Transverse colon (tissue), 4 donors: ENCODE measurements around the gene RUNX3. TPM values are rescaled to one million over a fixed set of nuclear protein-coding genes. Genes with fewer than 3 reads are reported as not detected.

Experiments
- DNase-seq: peaks from one replicate; pipeline ENCODE4 v3.0.0-alpha.2; 2019
- H3K27ac ChIP-seq, 4 donors: fragments of 200-600 bp; sonication (generic); 2 replicates each; pipeline ENCODE4 v1.5.1; 2016 to 2018; ENCODE audit warnings: inconsistent platforms in 4 of 4
- H3K27me3 ChIP-seq: fragments of 200-600 bp; sonication (generic); 2 replicates; pipeline ENCODE4 v1.5.1; 2017; ENCODE audit warnings: inconsistent platforms
- H3K36me3 ChIP-seq, 4 donors: fragments of 200-600 bp; sonication (generic); 2 replicates each; pipeline ENCODE4 v1.5.1; 2017 to 2019; ENCODE audit warnings: inconsistent platforms in 4 of 4
- H3K4me1 ChIP-seq, 4 donors: fragments of 200-600 bp; sonication (generic); 2 replicates each; pipeline ENCODE4 v1.5.1; 2017 to 2020; ENCODE audit warnings: inconsistent platforms in 4 of 4
- H3K4me3 ChIP-seq, 4 donors: fragments of 200-600 bp; sonication (generic); 1 replicate in 1 of 4; 2 replicates in 3 of 4; pipeline versions ENCODE4 v1.5.1 to v1.6.1; 2017 to 2019; ENCODE audit warnings: inconsistent platforms in 4 of 4
- H3K9me3 ChIP-seq, 2 donors: fragments of 200-600 bp; sonication (generic); 2 replicates each; pipeline ENCODE4 v1.5.1; 2017 to 2019; ENCODE audit warnings: inconsistent platforms in 2 of 2
- EP300 ChIP-seq: sonication (generic); formaldehyde crosslinking; IDR thresholded peaks from one replicate; pipeline ENCODE4 v1.6.1; 2017; ENCODE audit warnings: antibody characterized with exemption, low read depth
- POLR2A ChIP-seq: fragments of 450-650 bp; IDR thresholded peaks from one replicate; pipeline ENCODE4 v1.6.1; 2016; ENCODE audit warnings: antibody characterized with exemption, mild to moderate bottlenecking, moderate library complexity
- POLR2AphosphoS5 ChIP-seq, 3 donors: sonication (generic); formaldehyde crosslinking; IDR thresholded peaks; one replicate each; pipeline ENCODE4 v1.6.1; 2016; ENCODE audit warnings: antibody characterized with exemption in 3 of 3
- WGBS, 2 donors: methylation state at CpG; one replicate each; pipeline ENCODE4 v1.1.5; 2018; ENCODE audit warnings: low coverage in 1 of 2; 5-methylcytosine and 5-hydroxymethylcytosine counted together
- in situ Hi-C, 4 donors: fragments of 200-750 bp; cut with MboI; loops; one replicate each; pipeline versions ENCODE4 v1.15.0 to v1.15.1; 2017; ENCODE audit warnings: low sequenced_read_pairs in 3 of 4, low pct_ligation_motif_present in 1 of 4, low pct_unique_long_range_greater_than_20kb in 1 of 4
- intact Hi-C: fragments of 100-400 bp; cut with DNase I; formaldehyde crosslinking; loops from one replicate; pipeline ENCODE4 v1.15.1; 2023; ENCODE audit warnings: low total_unique reads
- total RNA-seq, 4 donors: library from RNA; depleted of rRNA; stranded (reverse); fragments of >200 nt; gene quantifications; one replicate each; pipeline ENCODE4 v1.1.0, GENCODE V29; 2016
- TF ChIP-seq, protein P1 (sequence below), 5 experiments: fragments of 200-600 bp in 3 of 5; fragments of 450-650 bp in 2 of 5; sonication (generic) in 3 of 5; IDR thresholded peaks; 1 replicate in 2 of 5; 2 replicates in 3 of 5; pipeline ENCODE4 v1.5.1; 2016 to 2017; ENCODE audit warnings: antibody characterized with exemption in 5 of 5, inconsistent platforms in 3 of 5, mild to moderate bottlenecking in 2 of 5, moderate library complexity in 1 of 5

The RUNX3 gene
- total RNA-seq, 4 donors from 2014 or later: 1.5 to 4.8 (median 3.4) TPM

- DNase-seq: no peak
- 80% methylated on average over 20 of the region's 20 CpGs; no CpG with 5 or more reads in 1 of the 2 donors for WGBS, 2 donors
- H3K27me3 ChIP-seq: no peaks in the 10 kb centered on the region
- intact Hi-C loops: no loop called here
- H3K4me1 ChIP-seq: peaks cover 6 to 24% (median 10%) of the 10 kb centered on the region in 4 donors
- TF ChIP-seq POLR2AphosphoS5 (IDR thresholded peaks at IDR 0.05): no peak
- TF ChIP-seq EP300: no peak
- no peak for TF ChIP-seq POLR2A
- TF ChIP-seq, protein P1, sequence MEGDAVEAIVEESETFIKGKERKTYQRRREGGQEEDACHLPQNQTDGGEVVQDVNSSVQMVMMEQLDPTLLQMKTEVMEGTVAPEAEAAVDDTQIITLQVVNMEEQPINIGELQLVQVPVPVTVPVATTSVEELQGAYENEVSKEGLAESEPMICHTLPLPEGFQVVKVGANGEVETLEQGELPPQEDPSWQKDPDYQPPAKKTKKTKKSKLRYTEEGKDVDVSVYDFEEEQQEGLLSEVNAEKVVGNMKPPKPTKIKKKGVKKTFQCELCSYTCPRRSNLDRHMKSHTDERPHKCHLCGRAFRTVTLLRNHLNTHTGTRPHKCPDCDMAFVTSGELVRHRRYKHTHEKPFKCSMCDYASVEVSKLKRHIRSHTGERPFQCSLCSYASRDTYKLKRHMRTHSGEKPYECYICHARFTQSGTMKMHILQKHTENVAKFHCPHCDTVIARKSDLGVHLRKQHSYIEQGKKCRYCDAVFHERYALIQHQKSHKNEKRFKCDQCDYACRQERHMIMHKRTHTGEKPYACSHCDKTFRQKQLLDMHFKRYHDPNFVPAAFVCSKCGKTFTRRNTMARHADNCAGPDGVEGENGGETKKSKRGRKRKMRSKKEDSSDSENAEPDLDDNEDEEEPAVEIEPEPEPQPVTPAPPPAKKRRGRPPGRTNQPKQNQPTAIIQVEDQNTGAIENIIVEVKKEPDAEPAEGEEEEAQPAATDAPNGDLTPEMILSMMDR (IDR thresholded peaks at IDR 0.05): no peak
- H3K36me3 ChIP-seq: no peaks in the 10 kb centered on the region
- H3K27ac ChIP-seq: peak overlapping the region; percentile 4 to 34 (median 20)
- H3K9me3 ChIP-seq: no peaks in the 10 kb centered on the region
- in situ Hi-C loops: no loop called here
- no peak overlapping the region for H3K4me3 ChIP-seq
These were observed 18.4 kb downstream of the RUNX3 start for GRCh38 chr1:24911651-24912155.

DNA sequence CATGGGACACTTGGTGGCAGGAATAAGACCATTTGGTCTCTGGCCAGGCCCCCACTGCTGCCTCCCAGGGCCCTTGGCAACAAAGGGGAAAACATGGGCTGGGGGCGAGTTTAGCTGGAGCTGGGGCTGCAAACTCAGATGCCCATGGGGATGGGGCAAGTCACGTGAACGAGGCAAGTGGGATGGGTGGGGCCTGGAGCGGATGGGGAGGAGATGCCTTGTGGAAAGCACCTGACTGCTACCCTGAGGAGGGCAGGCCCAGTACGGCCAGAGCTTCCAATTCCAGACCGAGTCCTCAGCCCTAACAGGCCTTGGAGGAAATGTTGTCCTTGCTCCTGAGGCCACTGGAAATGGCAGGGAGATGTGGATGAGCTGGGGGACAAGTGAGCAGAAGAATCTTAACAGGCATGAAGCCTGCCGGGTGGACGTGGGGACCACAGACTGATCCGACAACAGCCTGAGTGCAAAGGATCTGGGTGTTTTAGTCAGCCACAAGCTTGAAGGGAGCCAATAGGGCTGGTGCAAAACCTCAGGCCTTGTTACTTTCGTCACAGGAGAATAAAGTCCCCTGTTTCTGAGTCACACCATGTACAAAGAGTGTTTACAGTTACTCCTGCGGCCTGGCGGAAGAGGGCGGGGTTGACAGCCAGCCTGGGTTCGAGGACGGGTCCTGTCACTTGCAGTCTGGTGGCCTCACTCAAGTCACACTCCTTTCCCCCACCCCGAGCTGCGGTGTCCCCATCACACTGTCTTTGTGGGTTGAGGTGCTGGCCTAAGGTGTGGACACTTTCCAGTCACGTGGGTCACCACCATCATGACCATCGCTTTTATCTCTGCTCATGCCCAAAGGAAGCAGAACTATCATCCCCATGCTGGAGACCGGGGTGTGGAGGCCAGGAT is 19.1 kb downstream of the RUNX3 start:
- peak; percentile 65 for DNase-seq
- H3K4me3 ChIP-seq: no peak overlapping the region
- H3K4me1 ChIP-seq: peaks cover 6 to 24% (median 10%) of the 10 kb centered on the region in 4 donors
- peak overlapping the region; percentile 24 to 58 (median 38) for H3K27ac ChIP-seq
- H3K9me3 ChIP-seq: no peaks in the 10 kb centered on the region
- H3K27me3 ChIP-seq: no peaks in the 10 kb centered on the region
- TF ChIP-seq, protein P1 (IDR thresholded peaks at IDR 0.05): no peak
- TF ChIP-seq POLR2A (peak; percentile 64), POLR2AphosphoS5 (IDR thresholded peaks at IDR 0.05) (peak in 2 of 3 donors; percentile 57 to 80), EP300 (no peak)
- intact Hi-C loops: no loop called here
- no peaks in the 10 kb centered on the region for H3K36me3 ChIP-seq
- in situ Hi-C loops: no loop called here
- 67 to 79% methylated on average over 3 to 20 of the region's 20 CpGs for WGBS, 2 donors

DNA sequence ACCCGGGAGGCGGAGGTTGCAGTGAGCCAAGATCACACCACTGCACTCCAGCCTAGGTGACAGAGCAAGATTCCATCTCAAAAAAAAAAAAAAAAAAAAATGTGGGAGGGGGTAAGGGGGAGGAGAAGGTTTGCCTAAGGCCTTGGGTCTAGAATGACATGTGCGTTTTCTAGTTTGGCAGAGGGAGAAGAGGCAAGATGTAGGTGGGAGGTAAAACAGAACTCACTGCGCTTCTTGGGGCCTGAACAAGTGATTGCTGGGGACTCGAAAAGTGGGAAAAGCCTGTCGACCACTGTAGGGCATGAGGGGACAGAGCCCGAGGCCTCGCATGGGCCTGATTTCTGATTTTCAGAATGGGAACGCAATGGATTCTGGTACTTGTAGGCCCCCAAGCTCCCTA is 19.9 kb downstream of the RUNX3 start:
- Histone ChIP-seq H3K4me3 (no peak overlapping the region), H3K9me3 (no peaks in the 10 kb centered on the region), H3K36me3 (no peaks in the 10 kb centered on the region), H3K4me1 (peaks cover 6 to 24% (median 10%) of the 10 kb centered on the region in 4 donors), H3K27me3 (no peaks in the 10 kb centered on the region), H3K27ac (peak overlapping the region; percentile 24 to 58 (median 38))
- in situ Hi-C loops: no loop called here
- no peak for DNase-seq
- 94 to 100% methylated on average over 2 to 9 of the region's 9 CpGs for WGBS, 2 donors
- intact Hi-C loops: no loop called here
- TF ChIP-seq EP300 (no peak), POLR2A (no peak), POLR2AphosphoS5 (IDR thresholded peaks at IDR 0.05) (no peak)
- TF ChIP-seq, protein P1 (IDR thresholded peaks at IDR 0.05): no peak

- Histone ChIP-seq H3K36me3 (no peaks in the 10 kb centered on the region), H3K4me1 (peaks cover 4 to 17% (median 5%) of the 10 kb centered on the region in 4 donors), H3K27ac (peak overlapping the region in 1 of 4 donors; percentile 29), H3K27me3 (no peaks in the 10 kb centered on the region), H3K9me3 (no peaks in the 10 kb centered on the region), H3K4me3 (no peak overlapping the region)
- 32 to 78% methylated on average over 1 to 15 of the region's 15 CpGs for WGBS, 2 donors
- DNase-seq: peak; percentile 85
- TF ChIP-seq, protein P1 (IDR thresholded peaks at IDR 0.05): peak; percentile 35 to 87 (median 57)
- TF ChIP-seq POLR2A (no peak), POLR2AphosphoS5 (IDR thresholded peaks at IDR 0.05) (peak in 1 of 3 donors; percentile 10)
- intact Hi-C loops: no loop called here
- in situ Hi-C loops: loop anchor here in 1 of 4 donors (10.0 kb wide), 1 partner anchor 55 kb away; no protein-coding TSS in a partner anchor
These were observed 20.6 kb downstream of the RUNX3 start for GRCh38 chr1:24909388-24909898.
